Fibroblast of mammary gland (primary cell): ENCODE results near the gene GNB3.

Experiments used
- DNase-seq: peaks from one replicate; pipeline ENCODE4 v3.0.0-alpha.2; 2010; ENCODE audit warnings: low read depth
- H3K4me3 ChIP-seq: 2 replicates; pipeline ENCODE4 v1.5.1; 2011; ENCODE audit warnings: low read depth, mild to moderate bottlenecking, low read length, moderate library complexity; ENCODE audit not compliant: control insufficient read depth
- CTCF ChIP-seq: conservative IDR thresholded peaks from 2 replicates; pipeline ENCODE4 v1.5.1; 2011; ENCODE audit warnings: low read depth, low read length, inconsistent platforms; ENCODE audit not compliant: control insufficient read depth, insufficient read depth

The GNB3 gene

GRCh38 chr12:6818222-6818621, 22.5 kb upstream of the GNB3 start:
- no peak for DNase-seq
- H3K4me3 ChIP-seq = no peak overlapping the region
- TF ChIP-seq CTCF = no peak

GRCh38 chr12:6818645-6819044, 22.1 kb upstream of the GNB3 start:
- TF ChIP-seq CTCF = no peak
- no peak for DNase-seq
- H3K4me3 ChIP-seq = no peak overlapping the region

- TF ChIP-seq CTCF = no peak
- no peak for DNase-seq
- no peak overlapping the region for H3K4me3 ChIP-seq
These were observed 21.4 kb upstream of the GNB3 start for GRCh38 chr12:6819106-6820030.

GRCh38 chr12:6820166-6820565, 20.6 kb upstream of the GNB3 start:
- no peak for DNase-seq
- TF ChIP-seq CTCF = no peak

GRCh38 chr12:6821591-6822425, 18.9 kb upstream of the GNB3 start, which contains the start of gene GPR162:
TSS of gene GPR162 (plus strand) at chr12:6821821. CDS start at chr12:6823899, 2,078 bp downstream.
- H3K4me3 ChIP-seq = peak within 1 kb of the TSS; percentile 41
- no peak for DNase-seq
- no peak for TF ChIP-seq CTCF

More at GRCh38 chr12:6820166-6820565, 20.6 kb upstream of the GNB3 start:
- H3K4me3 ChIP-seq = no peak overlapping the region

- no peak overlapping the region for H3K4me3 ChIP-seq
- no peak for TF ChIP-seq CTCF
- DNase-seq = no peak
These were observed 18.1 kb upstream of the GNB3 start for GRCh38 chr12:6822426-6823135.
